Measurements from ENCODE around the gene RNF5. TPM values are rescaled to one million over a fixed set of nuclear protein-coding genes. Genes with fewer than 3 reads are reported as not detected.
A peak's percentile ranks its signal among the peaks of the same experiment; 100 is the strongest.
"Not testable (repeated sequence)": the region's sequence is repeated elsewhere in the genome, so short reads cannot be mapped to it uniquely, and the experiment has no call there.

Gene RNF5, protein sequence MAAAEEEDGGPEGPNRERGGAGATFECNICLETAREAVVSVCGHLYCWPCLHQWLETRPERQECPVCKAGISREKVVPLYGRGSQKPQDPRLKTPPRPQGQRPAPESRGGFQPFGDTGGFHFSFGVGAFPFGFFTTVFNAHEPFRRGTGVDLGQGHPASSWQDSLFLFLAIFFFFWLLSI
- total RNA-seq, result 60.7 TPM
- long read RNA-seq, partial matches to known transcripts, result 3 of 4 reads
- long read RNA-seq, other reads (novel, unspliced or antisense), result 1 of 4 reads

DNA sequence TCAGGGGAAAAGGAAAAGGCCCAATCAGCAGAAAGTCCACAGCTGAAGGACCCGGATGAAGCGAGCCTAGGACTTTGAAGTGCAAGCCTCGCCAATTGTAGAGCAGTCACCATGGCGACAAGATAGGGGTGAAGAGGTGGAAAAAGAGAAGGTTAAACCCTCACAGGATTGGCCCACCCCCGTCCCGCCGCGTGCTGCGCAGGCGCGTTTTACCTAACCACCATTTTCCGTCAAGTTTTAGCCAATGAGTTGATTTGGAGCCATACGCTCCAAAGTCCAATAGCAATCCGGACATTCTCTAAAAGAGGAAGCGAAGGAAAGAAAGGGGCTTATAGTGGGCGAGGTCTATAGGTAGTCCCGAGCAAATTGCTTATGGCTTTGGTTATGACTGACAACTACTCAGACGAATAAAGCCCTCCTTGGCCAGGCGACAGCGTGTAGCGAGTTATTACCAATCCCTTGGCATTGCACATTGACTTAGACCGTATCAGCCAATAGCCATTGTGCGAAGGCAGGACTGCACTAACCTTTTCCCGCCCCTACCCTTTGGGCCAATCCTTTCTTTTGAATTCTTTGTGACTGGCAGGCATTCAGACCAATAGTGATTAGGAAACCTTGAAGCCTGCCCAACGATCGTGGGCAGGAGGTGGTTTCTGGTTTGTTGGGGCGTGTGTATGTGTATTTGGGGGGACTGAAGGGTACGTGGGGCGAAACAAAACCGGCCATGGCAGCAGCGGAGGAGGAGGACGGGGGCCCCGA, at the start of gene RNF5:
Gene RNF5, plus strand, starts transcription at position 618 of the 759 bp plus-strand sequence. Its CDS starts 107 bp downstream, at position 725.
- intact Hi-C loops (cut with DNase I), result loop anchor here (2.0 kb wide), 2 partner anchors 17 to 23 kb away; partner anchors contain the start of gene PPT2
- DNase-seq (ENCODE audit: low spot score), result peak; percentile 96

DNA sequence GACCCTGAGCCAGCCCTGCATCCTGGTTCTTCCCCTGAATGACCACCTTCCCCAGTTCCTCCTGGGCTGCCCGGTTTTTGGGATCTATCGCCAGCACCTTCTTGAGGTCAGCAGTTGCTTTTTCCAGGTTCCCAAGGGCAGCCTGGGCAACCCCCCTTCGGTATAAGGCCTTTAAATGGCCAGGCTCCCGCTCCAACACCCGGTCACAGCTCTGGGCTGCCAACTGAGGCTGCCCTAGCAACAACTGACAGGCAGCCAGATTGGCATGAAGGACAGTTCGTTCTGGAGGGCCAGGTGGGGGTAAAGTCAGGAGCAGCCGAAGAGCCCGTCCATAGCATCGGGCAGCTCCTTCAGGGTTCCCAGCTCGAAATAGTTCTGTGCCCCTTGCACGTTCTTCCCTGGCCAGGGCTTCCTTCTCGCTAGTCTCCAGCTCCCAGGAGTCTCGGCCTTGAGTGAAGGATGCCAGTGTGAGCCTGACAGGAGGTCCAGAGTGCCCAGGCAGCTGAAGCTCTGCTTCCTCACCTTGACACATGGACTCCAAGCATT, 49.4 kb upstream of the RNF5 start:
- DNase-seq (ENCODE audit: low spot score), result no peak
- intact Hi-C loops (cut with DNase I), result no loop called here

DNA sequence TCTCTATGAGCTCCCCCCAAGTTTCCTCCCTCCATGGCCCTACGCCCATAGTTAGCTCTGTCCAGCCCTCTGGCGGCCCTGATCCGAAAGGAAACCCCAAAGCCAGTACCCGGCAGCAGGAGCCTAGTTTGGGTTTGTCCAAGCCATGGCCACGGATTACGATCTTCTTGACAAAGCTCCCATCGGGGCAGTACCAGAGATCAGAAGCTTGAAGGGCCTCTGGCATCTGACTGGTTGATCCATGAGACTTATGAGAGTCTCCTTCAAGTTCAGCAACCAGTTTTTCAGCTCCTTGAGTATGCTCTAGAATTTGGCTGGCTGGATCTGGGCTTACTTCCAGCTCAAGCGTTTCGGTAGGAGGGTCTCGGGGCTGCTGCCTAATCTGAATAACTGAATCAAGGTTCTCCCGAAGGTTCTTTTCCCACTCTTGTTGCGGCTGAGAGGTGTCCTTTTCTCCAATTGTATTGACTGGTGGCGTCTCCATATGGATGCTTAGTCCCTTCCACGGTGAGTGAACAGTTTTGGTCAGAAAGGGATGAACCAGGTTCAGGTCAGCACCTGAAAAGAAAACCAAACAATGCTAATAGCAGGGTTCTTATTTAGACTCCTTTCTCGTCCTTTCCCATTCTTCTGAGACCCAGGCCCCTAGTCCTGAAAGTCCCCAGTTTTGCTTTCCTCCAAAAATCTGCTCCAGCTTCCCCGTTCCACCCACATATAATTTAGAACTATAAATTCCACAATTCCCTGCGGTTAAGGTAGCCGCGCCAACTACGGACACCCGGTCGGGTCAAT, 48.7 kb upstream of the RNF5 start:
- intact Hi-C loops (cut with DNase I), result loop anchor here (2.0 kb wide), 1 partner anchor 67 kb away; no protein-coding TSS in a partner anchor
- DNase-seq (ENCODE audit: low spot score), result no peak

DNA sequence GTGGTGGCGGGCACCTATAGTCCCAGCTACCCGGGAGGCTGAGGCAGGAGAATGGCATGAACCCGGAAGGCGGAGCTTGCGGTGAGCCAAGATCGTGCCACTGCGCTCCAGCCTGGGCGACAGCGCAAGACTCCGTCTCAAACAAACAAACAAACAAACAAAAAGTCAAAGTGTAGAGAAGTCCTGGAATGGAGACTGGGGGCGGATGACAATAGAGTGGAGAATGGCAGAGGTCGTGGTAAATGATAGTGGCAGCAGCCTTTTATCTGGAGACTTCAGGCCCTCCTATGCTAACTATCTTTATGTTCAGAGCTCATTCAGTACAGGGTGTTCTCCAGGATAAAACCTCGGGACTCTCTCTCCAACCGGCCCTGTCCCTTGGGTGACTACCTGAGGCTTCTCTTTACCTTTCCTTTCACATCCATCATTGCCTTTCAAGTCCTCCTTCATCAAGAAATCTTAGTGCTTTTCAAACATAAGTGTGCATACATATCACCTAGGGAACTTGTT, 46.7 kb upstream of the RNF5 start:
- intact Hi-C loops (cut with DNase I), result loop anchor here (2.0 kb wide), 1 partner anchor 65 kb away; no protein-coding TSS in a partner anchor
- DNase-seq (ENCODE audit: low spot score), result no peak

DNA sequence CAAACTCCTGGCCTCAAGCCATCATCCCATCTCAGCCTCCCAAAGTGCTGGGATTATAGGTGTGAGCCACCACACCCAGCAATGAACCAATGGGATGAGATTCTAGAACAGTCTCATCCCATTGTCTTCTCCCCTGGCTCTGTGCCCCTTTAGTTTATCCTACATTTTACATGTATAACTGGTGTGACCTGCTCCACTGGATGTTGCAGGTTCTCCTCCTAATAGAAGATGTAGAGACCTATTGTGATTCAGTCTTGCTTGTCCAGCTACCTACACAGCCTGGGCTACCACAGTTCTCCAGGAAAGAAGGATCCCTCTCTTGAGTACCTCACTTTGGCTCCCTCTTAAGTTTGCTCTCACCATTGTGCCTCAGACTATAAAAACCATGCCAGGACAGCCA, 46.1 kb upstream of the RNF5 start:
- DNase-seq (ENCODE audit: low spot score), result no peak
- intact Hi-C loops (cut with DNase I), result no loop called here

DNA sequence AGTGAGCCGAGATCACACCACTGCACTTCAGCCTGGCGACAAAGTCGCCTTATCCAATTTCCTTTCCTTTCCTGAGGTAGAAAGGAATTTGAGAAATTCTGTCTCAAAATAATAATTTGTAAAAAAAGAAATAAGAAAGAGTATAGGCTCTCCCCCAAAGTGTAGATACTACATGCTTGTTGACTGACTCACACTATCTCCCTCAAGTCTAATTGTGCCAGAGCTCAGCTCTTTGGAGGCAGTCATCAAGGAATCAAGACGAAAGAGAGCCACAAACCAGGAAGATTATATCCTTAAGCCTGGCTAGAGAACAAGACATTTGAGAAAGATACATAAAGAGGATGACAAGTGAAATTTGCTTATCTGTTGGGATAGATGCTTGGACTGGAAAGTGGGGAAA, 44.4 kb upstream of the RNF5 start:
- intact Hi-C loops (cut with DNase I), result no loop called here
- DNase-seq (ENCODE audit: low spot score), result no peak

DNA sequence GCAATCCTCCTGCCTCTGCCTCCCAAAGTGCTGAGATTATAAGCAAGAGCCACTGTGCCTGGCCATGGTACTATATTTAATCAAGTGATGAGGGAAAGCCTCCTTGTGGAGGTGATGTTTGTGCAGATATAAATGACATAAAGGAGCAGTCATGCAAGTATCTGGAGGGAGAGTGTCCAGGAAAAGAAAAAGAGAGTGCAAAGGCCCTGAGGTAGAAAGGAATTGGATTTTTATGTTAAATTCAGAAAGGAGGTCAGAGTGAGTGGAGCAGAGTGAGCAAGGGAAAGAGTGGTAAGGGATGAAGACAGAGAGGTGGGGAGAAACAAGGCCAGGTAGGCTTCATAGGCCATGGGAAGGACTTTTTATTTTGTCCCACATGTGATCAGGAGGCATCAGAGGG, 40.8 kb upstream of the RNF5 start:
- no peak for DNase-seq (ENCODE audit: low spot score)
- intact Hi-C loops (cut with DNase I), result no loop called here

DNA sequence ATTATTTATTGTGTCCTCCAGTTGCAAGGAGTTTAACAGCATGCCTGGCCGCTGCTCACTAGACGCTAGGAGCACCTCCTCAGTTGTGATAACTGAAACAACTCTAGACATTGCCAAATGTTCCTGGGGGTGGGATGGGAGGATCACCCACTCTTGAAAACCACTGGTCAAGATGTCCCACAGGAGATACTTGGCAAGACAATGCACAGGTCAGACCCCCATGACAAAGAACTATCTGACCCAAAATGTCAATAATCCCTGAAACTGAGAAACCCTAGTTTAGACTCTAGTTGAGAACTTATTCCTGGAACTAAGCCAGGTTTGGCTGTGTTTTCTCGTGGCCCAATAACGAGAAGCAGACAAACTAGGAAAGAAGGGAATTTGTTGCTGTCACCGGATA, 38.6 kb upstream of the RNF5 start:
- no peak for DNase-seq (ENCODE audit: low spot score)
- intact Hi-C loops (cut with DNase I), result no loop called here

DNA sequence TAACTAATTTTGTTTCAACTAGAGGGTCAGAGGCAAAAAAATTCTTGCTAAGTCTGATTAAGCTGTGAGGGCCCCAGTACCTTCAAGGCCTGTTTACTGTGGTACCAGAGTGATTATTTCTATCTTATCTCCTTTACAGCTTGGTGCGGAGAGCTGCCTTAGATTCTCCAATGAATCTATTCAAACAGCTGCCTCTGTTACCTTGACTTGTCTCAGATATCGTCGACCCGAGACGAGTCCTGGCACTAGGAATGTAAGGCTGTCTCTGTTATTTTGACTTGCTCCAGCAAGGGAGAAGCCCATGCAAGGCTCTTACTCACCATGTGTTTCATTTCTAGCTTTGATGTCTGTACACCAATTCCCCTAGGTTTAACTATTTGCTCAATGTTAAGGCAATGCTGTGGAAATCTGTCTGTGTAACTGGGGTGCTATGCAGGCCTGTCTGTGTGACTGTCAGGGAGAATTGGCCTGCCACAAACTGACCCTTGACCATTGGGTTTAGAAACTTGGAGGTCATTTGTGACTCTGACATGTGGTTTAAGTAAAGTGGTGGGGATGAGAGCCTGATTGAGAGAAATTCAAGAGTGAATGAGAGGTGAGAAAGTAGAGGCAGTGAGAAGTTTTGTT, 37.7 kb upstream of the RNF5 start:
- intact Hi-C loops (cut with DNase I), result no loop called here
- no peak for DNase-seq (ENCODE audit: low spot score)

DNA sequence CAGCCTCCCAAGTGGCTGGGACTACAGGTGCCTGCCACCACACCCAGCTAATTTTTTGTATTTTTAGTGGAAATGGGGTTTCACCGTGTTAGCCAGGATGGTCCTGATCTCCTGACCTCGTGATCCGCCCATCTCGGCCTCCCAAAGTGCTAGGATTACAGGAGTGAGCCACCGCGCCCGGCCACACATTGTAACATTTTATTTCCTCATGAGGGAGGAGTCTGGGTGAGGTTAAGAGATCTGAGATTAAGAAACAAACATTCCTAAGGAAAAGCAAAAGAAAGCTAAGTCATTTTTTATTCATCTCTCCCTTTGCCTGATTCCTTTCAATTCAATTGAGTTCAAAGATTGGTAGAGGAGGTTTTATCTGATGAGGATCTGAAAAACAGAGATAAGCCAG, 34.0 kb upstream of the RNF5 start:
- intact Hi-C loops (cut with DNase I), result not testable (repeated sequence)

DNA sequence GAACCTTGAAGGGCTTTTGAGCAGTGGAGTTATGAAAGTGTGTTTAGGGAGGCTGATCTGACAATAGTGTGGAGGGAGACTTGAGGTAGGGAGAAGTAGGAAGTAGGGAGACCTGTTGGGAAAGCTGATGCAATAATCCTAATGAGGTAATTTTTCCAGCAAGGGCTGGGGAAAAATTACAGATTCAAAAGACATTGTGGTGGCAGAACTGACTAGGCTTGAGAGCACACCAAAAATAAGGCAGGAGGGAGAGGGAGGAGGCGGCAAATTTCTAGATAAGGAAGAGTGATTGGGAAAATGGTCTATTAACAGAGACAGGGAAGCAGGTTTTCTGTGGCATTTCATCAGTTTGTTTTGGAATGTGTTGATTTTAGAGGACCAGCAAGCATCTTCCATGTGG, 31.9 kb upstream of the RNF5 start:
- intact Hi-C loops (cut with DNase I), result no loop called here
- no peak for DNase-seq (ENCODE audit: low spot score)

More for the DNA sequence above, 34.0 kb upstream of the RNF5 start:
- DNase-seq (ENCODE audit: low spot score), result not testable (repeated sequence)

DNA sequence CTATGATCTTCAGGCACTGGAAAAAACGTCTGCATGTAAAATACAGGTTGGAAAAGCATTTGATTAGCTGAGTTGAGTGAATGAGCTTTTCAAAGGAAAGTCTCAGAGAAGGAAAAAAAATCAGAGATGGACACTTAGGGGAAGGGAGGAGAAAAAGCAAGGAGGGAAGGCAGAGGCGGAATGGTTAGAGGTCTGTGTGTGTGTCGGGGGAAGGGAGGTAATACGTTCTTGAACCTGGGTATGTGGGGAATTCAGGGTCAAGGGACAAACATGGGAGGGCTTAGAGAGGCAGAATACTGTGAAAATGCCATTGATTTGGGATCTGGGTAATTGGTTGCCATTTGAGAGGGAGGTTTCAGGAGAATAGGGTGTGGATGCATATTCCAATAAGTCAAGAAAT, 31.5 kb upstream of the RNF5 start:
- intact Hi-C loops (cut with DNase I), result no loop called here
- no peak for DNase-seq (ENCODE audit: low spot score)

DNA sequence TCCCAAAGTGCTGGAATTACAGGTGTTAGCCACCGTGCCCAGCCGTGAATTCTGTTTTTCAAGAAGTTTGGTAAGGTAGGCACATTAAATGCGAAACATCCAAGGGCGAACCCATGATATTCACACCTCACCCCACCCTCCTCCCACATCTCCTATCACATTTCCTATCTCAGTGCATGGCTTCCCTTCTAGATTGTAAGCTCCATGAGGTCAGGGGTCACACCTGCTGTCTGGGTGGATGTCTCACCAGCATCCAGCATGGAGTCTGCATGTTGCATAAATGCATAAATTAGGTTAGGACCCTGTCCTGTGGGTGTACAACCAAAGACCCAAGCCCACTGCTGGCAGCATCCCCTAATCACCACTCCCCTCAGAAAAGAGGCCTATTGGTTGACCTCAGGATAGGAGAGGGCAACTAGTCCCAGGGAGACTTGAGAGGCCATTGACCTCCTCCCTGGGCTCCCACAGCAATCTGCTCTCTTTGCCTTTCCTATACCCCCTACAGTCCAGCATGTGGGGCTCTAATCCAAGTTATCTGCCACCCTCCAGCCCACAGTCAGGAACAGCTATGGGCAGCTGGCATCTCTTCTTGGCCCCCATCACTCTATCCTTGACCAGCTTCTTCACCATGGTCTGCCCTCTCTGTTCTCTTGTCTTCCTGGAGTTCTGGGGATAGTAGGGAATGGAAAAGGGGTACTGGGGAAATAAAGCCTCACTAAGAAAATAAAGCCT, 30.6 kb upstream of the RNF5 start:
- DNase-seq (ENCODE audit: low spot score), result no peak
- intact Hi-C loops (cut with DNase I), result no loop called here

DNA sequence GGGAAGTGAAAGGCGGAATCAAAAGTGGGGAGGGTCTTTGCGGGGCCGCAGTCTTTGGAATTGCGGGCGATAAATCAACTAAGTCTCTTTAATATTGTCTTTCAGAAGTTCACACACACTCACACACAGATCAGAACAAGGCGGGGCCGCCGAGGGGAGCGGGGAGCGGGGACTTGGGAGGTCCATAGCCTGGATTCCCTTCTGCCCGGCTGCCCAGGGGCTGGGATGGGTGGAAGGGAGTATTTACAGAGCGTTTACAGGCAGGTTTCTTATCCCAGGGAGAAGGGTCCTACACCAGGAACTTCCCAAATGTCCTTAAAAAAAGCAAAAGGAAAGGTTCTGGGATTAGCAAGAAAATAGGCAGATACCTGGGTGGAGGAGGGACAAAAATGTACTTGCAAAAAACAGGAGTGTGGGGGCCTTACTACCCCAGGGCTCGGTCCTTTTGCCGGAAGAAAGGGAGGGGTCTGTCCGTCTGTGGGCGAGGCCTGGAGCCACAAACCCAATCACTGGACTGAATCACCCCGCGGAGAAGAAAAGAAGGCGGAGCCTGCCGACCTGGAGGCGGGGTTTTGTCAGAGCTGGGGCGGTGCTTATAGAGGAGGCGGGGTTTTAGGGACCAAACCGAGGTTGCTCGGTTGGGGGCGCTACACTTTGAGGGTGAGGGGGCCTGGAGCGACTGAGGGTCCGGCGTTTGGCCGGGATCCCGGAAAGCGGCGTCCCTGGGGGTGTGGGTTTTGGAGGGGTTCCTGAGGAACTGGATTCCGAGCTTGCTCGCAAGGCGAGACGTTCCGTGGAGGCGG, 29.7 kb upstream of the RNF5 start:
- no peak for DNase-seq (ENCODE audit: low spot score)

DNA sequence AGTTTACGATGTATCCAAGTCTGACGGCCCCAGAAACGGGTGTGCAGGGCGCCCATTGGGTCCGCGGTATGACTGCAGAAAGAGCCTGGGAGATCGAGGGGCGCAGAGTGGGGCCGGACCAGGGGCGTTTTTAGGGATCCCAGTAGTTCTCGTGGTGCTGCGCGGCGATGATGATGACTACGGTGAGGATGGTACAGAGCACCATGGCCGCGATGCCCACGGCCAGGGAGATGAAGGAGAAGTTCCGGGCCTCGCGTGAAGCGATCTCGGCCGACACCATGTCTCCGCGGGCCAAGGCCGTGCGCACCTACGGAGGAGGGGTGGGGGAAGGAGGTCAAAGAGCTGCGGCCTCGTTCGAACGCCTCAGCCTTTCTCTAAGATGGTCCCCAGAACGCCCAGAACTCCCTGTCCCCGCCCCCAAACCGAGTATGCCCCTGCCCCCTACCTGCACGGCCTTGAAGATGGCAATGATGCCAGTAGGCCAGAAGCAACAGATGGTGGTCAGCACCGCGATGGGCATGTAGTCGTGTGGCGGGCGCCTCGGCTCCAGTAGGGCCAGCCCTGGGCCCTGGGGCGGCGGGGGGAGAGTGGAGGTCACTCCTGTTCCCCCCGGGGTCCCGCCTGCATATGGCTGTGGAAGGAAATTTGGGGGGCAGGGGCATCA, 29.0 kb upstream of the RNF5 start:
- intact Hi-C loops (cut with DNase I), result no loop called here
- DNase-seq (ENCODE audit: low spot score), result no peak

More for the DNA sequence above, 29.7 kb upstream of the RNF5 start:
- intact Hi-C loops (cut with DNase I), result no loop called here

DNA sequence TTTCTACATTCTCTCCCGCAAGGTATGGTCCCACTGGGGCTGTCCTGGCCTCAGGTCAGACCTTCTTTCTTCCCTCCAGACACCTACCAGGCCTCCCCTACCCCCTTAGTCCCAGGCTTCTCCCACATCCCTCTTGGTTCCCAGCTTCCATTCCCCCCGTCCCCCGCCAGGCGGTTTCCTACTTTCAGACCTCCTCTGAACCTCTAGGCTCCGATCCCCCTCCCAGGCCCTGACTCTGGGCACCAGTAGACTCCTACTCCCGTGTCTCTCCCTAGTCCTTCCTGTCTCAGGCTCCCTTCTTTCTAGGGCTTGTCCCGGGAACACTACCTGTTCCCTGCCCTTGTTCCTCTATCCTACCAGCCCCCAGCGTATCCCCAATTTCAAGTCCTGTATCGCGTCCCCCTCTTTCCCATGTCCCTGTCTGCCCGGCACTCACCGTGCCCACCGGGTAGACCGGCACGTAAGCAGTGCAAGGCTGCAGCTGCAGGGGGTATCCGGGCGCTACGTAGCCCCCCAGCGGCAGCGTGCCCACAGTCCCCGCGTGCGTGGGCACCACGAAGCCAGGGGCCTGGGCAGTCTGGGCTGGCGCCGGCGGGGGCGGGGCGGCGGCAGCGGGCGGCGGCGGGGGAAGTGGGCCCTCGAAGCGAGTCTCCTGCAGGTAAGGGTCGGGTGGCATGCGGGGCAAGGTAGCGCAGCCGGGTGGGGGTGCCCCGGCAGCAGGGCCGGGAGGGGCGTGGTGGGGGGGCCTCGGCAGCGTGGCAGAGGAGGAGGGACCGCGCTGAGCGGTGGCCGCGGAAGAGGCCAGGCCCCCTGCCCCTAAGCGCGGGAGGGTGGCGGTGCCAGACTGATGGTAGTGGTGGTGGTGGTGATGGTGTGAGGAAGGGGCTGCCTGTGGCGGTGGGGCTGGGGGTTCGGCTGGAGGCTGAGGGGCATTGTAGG, 28.0 kb upstream of the RNF5 start:
- intact Hi-C loops (cut with DNase I), result no loop called here
- no peak for DNase-seq (ENCODE audit: low spot score)

Data from cardiac septum (tissue), 1 donor.